Cortex of kidney (tissue), 1 donor: ENCODE measurements around the gene LRRTM1.

Source experiments
- DNase-seq: peaks from one replicate; lab custom pipeline; 2025; lab: John Stamatoyannopoulos, UW

The LRRTM1 gene

GRCh38 chr2:80303909-80304837 lies at the start of gene LRRTM1:
Gene LRRTM1 (minus strand): TSS chr2:80304752. CDS start chr2:80303819, 933 bp downstream.
- no peak for DNase-seq

- DNase-seq: no peak
Measured at GRCh38 chr2:80351231-80351630, 46.7 kb upstream of the LRRTM1 start.

- no peak for DNase-seq
Measured at GRCh38 chr2:80348953-80349352, 44.4 kb upstream of the LRRTM1 start.

- no peak for DNase-seq
Measured at GRCh38 chr2:80348078-80348477, 43.5 kb upstream of the LRRTM1 start.

- no peak for DNase-seq
Measured at GRCh38 chr2:80340022-80340421, 35.5 kb upstream of the LRRTM1 start.

GRCh38 chr2:80338794-80339193 lies 34.2 kb upstream of the LRRTM1 start:
- DNase-seq: no peak

GRCh38 chr2:80335411-80335810 lies 30.9 kb upstream of the LRRTM1 start:
- no peak for DNase-seq

- DNase-seq: no peak
Measured at GRCh38 chr2:80333886-80334285, 29.3 kb upstream of the LRRTM1 start.

GRCh38 chr2:80330527-80331450 lies 26.2 kb upstream of the LRRTM1 start:
- DNase-seq: no peak

GRCh38 chr2:80329491-80329890 lies 24.9 kb upstream of the LRRTM1 start:
- no peak for DNase-seq

GRCh38 chr2:80328159-80328571 lies 23.6 kb upstream of the LRRTM1 start:
- no peak for DNase-seq

- no peak for DNase-seq
Measured at GRCh38 chr2:80326861-80327260, 22.3 kb upstream of the LRRTM1 start.

- DNase-seq: no peak
Measured at GRCh38 chr2:80326214-80326613, 21.7 kb upstream of the LRRTM1 start.

GRCh38 chr2:80324525-80324924 lies 20.0 kb upstream of the LRRTM1 start:
- no peak for DNase-seq

- no peak for DNase-seq
Measured at GRCh38 chr2:80323610-80324009, 19.1 kb upstream of the LRRTM1 start.

- DNase-seq: no peak
Measured at GRCh38 chr2:80322958-80323357, 18.4 kb upstream of the LRRTM1 start.

- no peak for DNase-seq
Measured at GRCh38 chr2:80322311-80322920, 17.9 kb upstream of the LRRTM1 start.

- no peak for DNase-seq
Measured at GRCh38 chr2:80312282-80312839, 7.8 kb upstream of the LRRTM1 start.

- no peak for DNase-seq
Measured at GRCh38 chr2:80311304-80311703, 6.8 kb upstream of the LRRTM1 start.

GRCh38 chr2:80303006-80303908 lies 1.3 kb downstream of the LRRTM1 start:
- no peak for DNase-seq
